HUES48 (cell line): ENCODE results near the gene LDLR.

Experiments used
- H3K27ac ChIP-seq: one replicate; pipeline ENCODE4 v1.7.0; 2013; ENCODE audit warnings: low read depth, low read length, inconsistent platforms
- H3K27me3 ChIP-seq: 2 replicates; pipeline ENCODE4 v1.6.1; 2013; ENCODE audit warnings: mild to moderate bottlenecking, low read length; ENCODE audit not compliant: control insufficient read depth, insufficient read depth
- H3K36me3 ChIP-seq: 2 replicates; pipeline ENCODE4 v1.6.1; 2013; ENCODE audit warnings: low read length; ENCODE audit not compliant: control insufficient read depth, insufficient read depth
- H3K4me1 ChIP-seq: 2 replicates; pipeline ENCODE4 v1.6.1; 2013; ENCODE audit warnings: mild to moderate bottlenecking, low read length; ENCODE audit not compliant: control insufficient read depth, insufficient read depth
- H3K4me3 ChIP-seq: 2 replicates; pipeline ENCODE4 v1.5.1; 2013; ENCODE audit warnings: mild to moderate bottlenecking, low read depth, low read length
- H3K9ac ChIP-seq: 2 replicates; pipeline ENCODE4 v1.6.1; 2013; ENCODE audit warnings: mild to moderate bottlenecking, low read depth, low read length, moderate library complexity
- H3K9me3 ChIP-seq: 2 replicates; pipeline ENCODE4 v1.6.1; 2013; ENCODE audit warnings: low read length; ENCODE audit not compliant: control insufficient read depth, insufficient read depth

The LDLR gene

GRCh38 chr19:11164296-11164695, 75.0 kb downstream of the LDLR start:
- no peaks in the 10 kb centered on the region for H3K9me3 ChIP-seq
- H3K4me1 ChIP-seq, result no peaks in the 10 kb centered on the region
- no peak overlapping the region for H3K27ac ChIP-seq
- no peak overlapping the region for H3K4me3 ChIP-seq
- peaks cover 31% of the 10 kb centered on the region for H3K36me3 ChIP-seq
- no peaks in the 10 kb centered on the region for H3K27me3 ChIP-seq
- no peak overlapping the region for H3K9ac ChIP-seq

- no peak overlapping the region for H3K27ac ChIP-seq
Measured at GRCh38 chr19:11164879-11165406, 75.7 kb downstream of the LDLR start.

GRCh38 chr19:11165486-11166030, 76.3 kb downstream of the LDLR start:
- H3K9ac ChIP-seq, result no peak overlapping the region
- H3K36me3 ChIP-seq, result peaks cover 43% of the 10 kb centered on the region
- H3K27me3 ChIP-seq, result no peaks in the 10 kb centered on the region
- H3K9me3 ChIP-seq, result no peaks in the 10 kb centered on the region
- H3K4me3 ChIP-seq, result no peak overlapping the region
- H3K27ac ChIP-seq, result no peak overlapping the region
- no peaks in the 10 kb centered on the region for H3K4me1 ChIP-seq

More at GRCh38 chr19:11164879-11165406, 75.7 kb downstream of the LDLR start:
- H3K9ac ChIP-seq, result 0 out of 2 replicates have a peak overlapping the region, but pooled peaks have one; percentile 18
- no peaks in the 10 kb centered on the region for H3K27me3 ChIP-seq
- no peaks in the 10 kb centered on the region for H3K9me3 ChIP-seq
- H3K36me3 ChIP-seq, result peaks cover 37% of the 10 kb centered on the region
- no peak overlapping the region for H3K4me3 ChIP-seq
- no peaks in the 10 kb centered on the region for H3K4me1 ChIP-seq

GRCh38 chr19:11166281-11167142, 77.2 kb downstream of the LDLR start:
- Histone ChIP-seq H3K27me3 (no peaks in the 10 kb centered on the region), H3K36me3 (peaks cover 43% of the 10 kb centered on the region), H3K27ac (no peak overlapping the region)

GRCh38 chr19:11168568-11168967, 79.3 kb downstream of the LDLR start:
- Histone ChIP-seq H3K4me3 (no peak overlapping the region), H3K9ac (no peak overlapping the region), H3K27me3 (no peaks in the 10 kb centered on the region), H3K27ac (no peak overlapping the region), H3K9me3 (no peaks in the 10 kb centered on the region), H3K4me1 (no peaks in the 10 kb centered on the region), H3K36me3 (peaks cover 57% of the 10 kb centered on the region)

More at GRCh38 chr19:11166281-11167142, 77.2 kb downstream of the LDLR start:
- Histone ChIP-seq H3K9ac (no peak overlapping the region), H3K4me3 (no peak overlapping the region), H3K9me3 (no peaks in the 10 kb centered on the region), H3K4me1 (no peaks in the 10 kb centered on the region)

- H3K36me3 ChIP-seq, result peaks cover 70% of the 10 kb centered on the region
- H3K27me3 ChIP-seq, result no peaks in the 10 kb centered on the region
- no peak overlapping the region for H3K4me3 ChIP-seq
- H3K9me3 ChIP-seq, result no peaks in the 10 kb centered on the region
- no peak overlapping the region for H3K9ac ChIP-seq
- H3K27ac ChIP-seq, result no peak overlapping the region
- H3K4me1 ChIP-seq, result no peaks in the 10 kb centered on the region
Measured at GRCh38 chr19:11169896-11170678, 80.8 kb downstream of the LDLR start.

GRCh38 chr19:11171144-11171543, 81.9 kb downstream of the LDLR start:
- peaks cover 67% of the 10 kb centered on the region for H3K36me3 ChIP-seq
- H3K9ac ChIP-seq, result no peak overlapping the region
- no peak overlapping the region for H3K4me3 ChIP-seq
- H3K9me3 ChIP-seq, result no peaks in the 10 kb centered on the region
- H3K4me1 ChIP-seq, result no peaks in the 10 kb centered on the region
- H3K27ac ChIP-seq, result no peak overlapping the region
- H3K27me3 ChIP-seq, result no peaks in the 10 kb centered on the region

- H3K9ac ChIP-seq, result no peak overlapping the region
- H3K36me3 ChIP-seq, result peaks cover 70% of the 10 kb centered on the region
- no peak overlapping the region for H3K4me3 ChIP-seq
- no peak overlapping the region for H3K27ac ChIP-seq
- H3K9me3 ChIP-seq, result no peaks in the 10 kb centered on the region
- no peaks in the 10 kb centered on the region for H3K27me3 ChIP-seq
- H3K4me1 ChIP-seq, result no peaks in the 10 kb centered on the region
Measured at GRCh38 chr19:11172576-11172975, 83.3 kb downstream of the LDLR start.

- peaks cover 67% of the 10 kb centered on the region for H3K36me3 ChIP-seq
Measured at GRCh38 chr19:11173516-11174155, 84.4 kb downstream of the LDLR start.

GRCh38 chr19:11174336-11174735, 85.1 kb downstream of the LDLR start:
- no peak overlapping the region for H3K9ac ChIP-seq
- H3K4me1 ChIP-seq, result no peaks in the 10 kb centered on the region
- H3K27me3 ChIP-seq, result no peaks in the 10 kb centered on the region
- H3K27ac ChIP-seq, result no peak overlapping the region
- H3K4me3 ChIP-seq, result no peak overlapping the region
- no peaks in the 10 kb centered on the region for H3K9me3 ChIP-seq
- peaks cover 63% of the 10 kb centered on the region for H3K36me3 ChIP-seq

More at GRCh38 chr19:11173516-11174155, 84.4 kb downstream of the LDLR start:
- Histone ChIP-seq H3K27ac (no peak overlapping the region), H3K27me3 (no peaks in the 10 kb centered on the region), H3K9me3 (no peaks in the 10 kb centered on the region), H3K9ac (no peak overlapping the region), H3K4me3 (no peak overlapping the region), H3K4me1 (no peaks in the 10 kb centered on the region)
